ACHN (cell line): Measurements from ENCODE around the gene RWDD1.
A peak's percentile ranks its signal among the peaks of the same experiment; 100 is the strongest.

Experiments
- DNase-seq: peaks from one replicate; pipeline ENCODE4 v3.0.0-alpha.2; 2015
- in situ Hi-C: cut with HindIII; loops from 2 replicates; pipeline ENCODE4 v1.10.0; 2017; ENCODE audit warnings: low sequenced_read_pairs, low pct_ligation_motif_present, low pct_unique_long_range_greater_than_20kb

RWDD1 gene, protein sequence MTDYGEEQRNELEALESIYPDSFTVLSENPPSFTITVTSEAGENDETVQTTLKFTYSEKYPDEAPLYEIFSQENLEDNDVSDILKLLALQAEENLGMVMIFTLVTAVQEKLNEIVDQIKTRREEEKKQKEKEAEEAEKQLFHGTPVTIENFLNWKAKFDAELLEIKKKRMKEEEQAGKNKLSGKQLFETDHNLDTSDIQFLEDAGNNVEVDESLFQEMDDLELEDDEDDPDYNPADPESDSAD

DNA sequence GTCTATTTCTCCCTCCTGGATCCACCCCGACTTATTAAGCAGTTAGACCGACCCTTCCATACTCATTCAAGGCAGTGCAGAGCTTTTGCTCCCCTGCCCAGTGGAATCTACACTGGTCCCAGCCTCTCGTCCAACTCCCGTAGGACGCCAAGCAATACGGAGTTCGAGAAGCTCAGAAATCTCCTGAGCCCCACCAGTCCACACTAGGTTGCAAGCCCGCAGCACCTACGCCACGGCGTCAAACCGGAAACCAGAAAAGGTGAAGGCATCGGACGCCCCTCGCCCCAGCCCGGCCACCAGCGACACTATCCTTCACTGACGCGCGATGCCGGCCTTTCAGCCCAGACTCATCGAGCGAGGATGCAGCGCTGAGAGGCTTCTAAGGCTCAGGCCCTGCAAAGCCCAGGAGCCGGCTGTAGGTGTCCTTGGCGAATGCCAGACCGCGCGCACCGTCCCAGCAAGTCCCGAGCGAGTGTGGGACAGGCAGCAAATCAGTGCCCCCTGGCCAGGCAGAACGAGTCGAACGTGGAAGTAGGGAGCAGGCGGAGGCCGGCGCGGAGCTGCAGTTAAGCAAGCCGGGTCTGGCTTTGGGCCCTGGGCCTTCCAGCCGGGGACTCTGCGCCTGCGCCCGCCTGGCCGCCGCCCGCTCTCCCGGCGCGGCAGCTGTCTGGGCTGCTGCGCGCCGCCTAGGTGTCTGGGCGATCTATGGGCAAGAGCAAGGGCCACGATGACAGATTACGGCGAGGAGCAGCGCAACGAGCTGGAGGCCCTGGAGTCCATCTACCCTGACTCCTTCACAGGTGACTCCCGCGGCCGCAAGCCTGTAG is at the start of gene RWDD1:
TSS of gene RWDD1 (plus strand) at position 649 of the 827 bp plus-strand sequence. CDS start at position 728, 79 bp downstream.
- DNase-seq, result peak; percentile 97
- in situ Hi-C loops, result no loop called here

DNA sequence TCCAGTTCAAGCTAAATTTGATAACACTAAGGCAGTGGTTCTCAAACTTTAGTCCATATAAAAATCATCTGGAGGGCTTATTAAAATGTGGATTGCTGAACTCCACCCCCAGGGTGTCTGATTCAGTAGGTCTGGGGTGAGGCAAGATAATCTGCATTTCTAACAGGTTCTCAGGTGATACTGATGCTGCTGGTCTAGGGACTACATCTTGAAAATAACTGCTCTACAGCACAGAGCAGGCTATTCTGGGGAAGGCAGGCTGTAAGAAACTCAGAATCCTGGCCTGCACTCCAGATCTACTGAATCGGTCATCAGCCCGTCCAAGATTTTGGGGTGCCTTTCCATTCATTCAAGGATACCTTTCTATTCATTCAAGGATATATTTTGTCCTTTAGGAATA is 48.4 kb upstream of the RWDD1 start:
- in situ Hi-C loops, result no loop called here
- DNase-seq, result no peak

DNA sequence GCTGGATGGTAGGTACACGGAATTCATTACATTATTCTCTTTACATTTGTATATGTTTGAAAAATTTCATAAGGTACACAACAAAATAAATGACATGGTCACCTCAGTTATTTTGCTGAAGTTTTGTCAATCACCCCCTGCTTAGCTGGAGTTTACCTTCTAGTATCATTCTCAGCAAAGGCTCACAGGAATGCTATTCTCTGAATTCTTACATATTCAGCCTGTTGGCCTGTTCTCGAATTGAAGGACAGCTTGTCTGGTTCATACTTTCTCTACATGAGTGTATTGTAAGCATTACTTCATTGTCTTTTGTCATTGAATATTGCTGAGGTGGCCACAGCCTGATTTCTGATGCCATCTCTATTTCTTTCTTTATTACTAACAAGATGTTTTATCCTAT is 47.1 kb upstream of the RWDD1 start:
- in situ Hi-C loops, result no loop called here
- DNase-seq, result no peak

DNA sequence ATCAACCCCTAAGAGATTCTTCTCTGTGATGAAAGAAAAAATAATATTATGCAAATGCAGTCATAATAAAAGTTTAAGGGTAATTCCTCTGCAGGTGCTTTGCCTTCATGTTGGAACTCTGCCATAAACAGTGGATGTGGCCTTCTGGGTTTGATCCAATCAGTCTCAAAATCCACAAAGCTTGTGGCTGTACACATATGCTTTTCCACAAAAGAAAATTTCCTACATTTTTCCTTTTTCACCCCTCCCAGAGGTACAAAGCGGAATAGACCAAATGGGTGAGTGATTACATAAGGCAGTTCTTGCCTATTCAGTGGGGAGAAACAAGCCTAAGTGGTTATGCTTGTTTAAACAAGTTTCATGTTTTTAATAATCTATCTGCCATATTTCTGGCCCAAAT is 43.2 kb upstream of the RWDD1 start:
- in situ Hi-C loops, result loop anchor here (25.0 kb wide), 1 partner anchor 241 kb away; the partner anchor contains the start of gene TSPYL1
- no peak for DNase-seq

DNA sequence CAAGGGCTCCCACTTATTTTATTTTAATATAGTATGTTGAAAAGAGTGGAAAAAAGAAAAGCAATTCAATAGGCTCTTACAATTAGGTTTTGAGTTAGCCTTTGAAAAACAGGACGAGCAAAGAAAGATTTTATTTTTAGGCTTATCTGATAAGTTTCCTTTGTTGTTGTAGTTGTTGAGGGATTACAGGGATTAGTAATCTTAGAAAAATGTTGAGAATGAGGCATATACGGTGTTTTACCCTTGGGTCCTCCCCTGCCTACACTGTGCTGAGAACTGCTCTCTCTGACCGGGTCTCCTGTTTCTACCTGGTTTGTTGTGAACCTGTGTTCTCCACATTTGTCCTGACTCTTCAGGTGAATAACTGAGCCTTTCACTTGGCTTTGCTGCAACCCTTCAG is 42.5 kb upstream of the RWDD1 start:
- in situ Hi-C loops, result loop anchor here (25.0 kb wide), 1 partner anchor 241 kb away; the partner anchor contains the start of gene TSPYL1

DNA sequence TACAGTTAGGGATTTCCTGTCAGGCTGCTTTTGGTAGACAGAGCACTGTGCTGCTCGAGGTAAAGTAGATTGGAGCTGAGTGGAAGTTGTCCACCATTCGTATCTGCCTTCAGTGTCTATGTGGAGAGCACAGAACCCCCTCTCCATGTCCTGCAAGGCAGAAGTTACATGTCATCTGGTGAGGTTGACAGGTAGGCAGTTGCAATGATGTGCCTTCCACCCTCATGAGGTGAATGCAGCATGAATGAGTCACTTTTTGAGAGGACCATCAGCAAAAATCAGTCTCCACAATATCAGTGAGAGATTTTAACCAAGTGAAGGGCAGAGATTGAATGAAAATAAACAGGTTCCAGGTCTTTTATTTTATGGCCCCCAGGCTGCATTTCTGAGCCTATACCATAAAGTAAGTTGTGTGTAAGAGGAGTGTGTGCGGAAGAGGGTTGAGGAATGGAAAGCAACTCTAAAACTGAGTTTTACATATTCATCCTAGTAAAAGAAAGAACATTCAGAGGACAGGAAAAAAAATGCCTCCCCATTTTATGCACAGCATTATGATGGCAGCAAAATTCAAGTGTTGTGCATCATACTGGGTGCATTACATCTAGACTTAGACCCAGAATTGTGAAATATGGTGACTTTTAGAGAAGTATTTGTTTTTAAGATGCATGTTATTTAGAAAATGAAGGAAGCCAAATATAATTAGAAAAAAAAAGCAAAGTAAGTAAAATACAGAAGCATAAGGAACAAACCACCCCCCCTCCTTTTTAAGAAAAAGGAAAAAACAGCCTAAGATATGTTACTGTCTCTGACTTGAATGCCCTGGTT is 41.6 kb upstream of the RWDD1 start:
- in situ Hi-C loops, result loop anchor here (25.0 kb wide), 1 partner anchor 242 kb away; the partner anchor contains the start of gene TSPYL1
- DNase-seq, result no peak

More for the DNA sequence above, 42.5 kb upstream of the RWDD1 start:
- no peak for DNase-seq

DNA sequence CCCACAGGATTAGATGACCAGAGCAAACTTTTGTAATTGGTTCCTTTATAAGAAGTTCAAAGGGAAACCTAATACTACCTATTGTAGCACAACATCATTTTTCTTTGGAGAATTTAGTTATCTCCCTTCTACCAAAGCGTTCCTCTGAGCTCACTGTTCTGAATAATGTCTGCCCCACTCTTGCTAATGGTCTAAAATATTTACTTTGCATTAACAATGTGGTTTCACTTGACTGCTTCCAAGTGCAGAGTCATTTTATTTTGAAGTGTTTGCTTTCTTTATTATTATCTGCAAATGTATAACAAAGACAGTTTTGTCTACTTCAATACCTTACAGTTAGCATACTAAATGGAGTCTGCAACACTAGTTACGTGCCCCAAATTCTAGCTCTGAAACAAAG is 40.9 kb upstream of the RWDD1 start:
- DNase-seq, result no peak
- in situ Hi-C loops, result loop anchor here (25.0 kb wide), 1 partner anchor 243 kb away; the partner anchor contains the start of gene TSPYL1

DNA sequence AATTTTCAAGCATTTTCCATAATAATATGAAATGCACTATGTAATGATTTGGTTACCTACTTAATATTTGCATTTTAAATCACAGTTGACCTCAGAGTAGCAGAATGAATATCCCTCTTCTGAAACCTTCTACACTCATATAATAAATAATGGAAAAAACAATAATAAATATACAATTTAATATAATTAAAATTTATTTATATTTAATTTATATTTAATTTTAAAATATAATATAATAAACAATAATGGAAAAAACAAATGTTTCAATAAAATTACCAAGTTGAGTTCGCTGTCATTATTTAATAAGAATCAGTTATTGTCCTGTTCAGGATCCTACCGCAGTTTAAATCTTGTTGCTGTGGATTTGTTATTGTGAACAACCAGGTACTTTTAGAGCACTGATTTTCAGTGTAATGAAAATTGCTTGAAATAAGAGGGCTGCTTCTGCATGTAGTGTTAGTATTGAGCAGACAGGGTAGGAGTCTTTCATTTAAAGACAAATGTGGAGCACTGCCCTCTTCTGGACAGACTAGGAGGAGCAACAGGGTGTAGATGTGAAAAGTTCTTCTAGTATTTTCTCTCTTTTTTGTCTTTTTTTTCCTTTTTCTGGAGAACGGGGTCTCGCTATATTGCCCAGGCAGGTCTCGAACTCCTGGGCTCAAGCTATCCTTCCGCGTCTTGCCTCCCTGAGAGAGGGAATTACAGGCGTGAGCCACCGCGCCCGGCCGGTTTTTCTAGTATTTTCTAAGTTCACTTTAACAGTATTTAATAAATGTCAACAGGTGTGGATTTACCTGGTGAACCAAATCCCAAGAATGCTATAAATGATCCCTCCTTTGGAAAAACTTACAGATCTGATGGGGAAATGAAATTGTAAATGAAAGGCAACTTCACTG is 39.4 kb upstream of the RWDD1 start:
- in situ Hi-C loops, result loop anchor here (25.0 kb wide), 1 partner anchor 245 kb away; the partner anchor contains the start of gene TSPYL1
- peak; percentile 62 for DNase-seq

DNA sequence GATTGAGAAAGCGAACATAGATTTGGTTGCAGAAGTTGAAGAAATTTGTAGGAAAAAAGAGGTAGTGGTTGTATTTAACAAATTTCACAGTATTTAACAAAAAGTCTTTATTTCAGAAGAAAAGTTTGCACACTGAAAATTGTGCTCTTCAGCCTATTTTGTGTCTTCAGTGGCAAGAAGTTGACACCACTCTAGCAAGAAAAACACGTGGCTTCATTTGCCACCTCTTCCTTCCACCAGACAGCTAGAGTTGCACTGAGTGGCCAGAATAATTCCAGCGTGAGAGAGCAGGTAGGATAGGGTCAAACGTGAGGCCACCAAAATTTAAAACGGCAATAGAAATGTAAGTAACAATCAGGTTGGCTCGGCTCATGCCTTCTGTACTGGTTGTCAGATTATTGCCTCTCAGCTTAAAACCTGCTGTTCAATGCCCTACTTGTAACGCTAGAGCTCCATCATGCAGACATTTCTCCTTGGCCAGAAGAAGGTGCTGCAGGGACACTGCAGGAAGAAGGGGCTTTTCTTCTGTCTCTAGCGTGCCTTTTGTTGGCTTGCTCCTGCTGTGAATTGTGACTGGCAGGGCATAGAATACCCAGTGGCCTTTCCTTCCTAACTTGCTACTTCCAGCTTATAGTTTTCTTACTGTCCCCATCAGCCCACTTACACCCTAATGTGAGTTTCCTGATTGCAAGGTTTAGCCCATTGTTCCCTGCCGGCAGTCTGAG is 37.9 kb upstream of the RWDD1 start:
- in situ Hi-C loops, result loop anchor here (25.0 kb wide), 1 partner anchor 246 kb away; the partner anchor contains the start of gene TSPYL1
- no peak for DNase-seq

DNA sequence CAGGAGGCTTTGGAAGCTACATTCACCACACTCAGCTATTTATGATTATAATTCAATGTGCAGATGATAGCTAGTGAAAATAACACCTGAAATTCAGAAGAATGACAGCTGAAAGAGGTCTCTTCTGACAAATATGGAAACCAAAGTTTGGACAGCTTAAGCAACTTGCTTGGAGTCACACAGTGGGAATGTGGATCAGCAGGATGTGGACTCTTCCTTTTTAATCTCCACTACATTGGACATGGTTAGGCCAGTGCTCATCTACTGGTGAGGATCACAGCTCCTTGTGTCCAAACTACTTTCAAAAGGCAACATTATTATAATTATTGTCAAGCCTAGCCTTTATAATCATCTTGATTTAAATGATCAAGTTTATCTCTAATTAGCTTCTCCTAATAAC is 36.2 kb upstream of the RWDD1 start:
- in situ Hi-C loops, result loop anchor here (25.0 kb wide), 1 partner anchor 248 kb away; the partner anchor contains the start of gene TSPYL1
- DNase-seq, result no peak

DNA sequence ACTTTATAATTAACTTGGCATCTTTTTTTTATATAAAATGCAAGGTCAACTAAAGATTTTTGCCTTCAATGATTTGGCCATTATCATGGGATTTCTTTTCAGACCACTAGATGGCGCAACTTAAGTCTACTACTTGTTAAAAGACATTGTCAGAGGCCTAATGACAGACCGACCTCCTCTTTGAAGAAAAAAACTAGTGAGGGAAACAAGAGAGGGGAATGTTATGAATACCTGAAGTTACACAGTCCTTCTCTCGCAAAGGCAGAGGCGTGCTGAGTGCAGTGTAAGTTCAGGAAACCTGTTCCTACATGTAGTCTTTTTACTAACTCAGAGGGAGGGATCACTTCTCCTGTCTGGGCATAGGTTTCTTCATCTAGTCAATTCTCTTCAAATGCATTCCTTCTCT is 35.1 kb upstream of the RWDD1 start:
- DNase-seq, result peak; percentile 66
- in situ Hi-C loops, result loop anchor here (25.0 kb wide), 1 partner anchor 249 kb away; the partner anchor contains the start of gene TSPYL1

DNA sequence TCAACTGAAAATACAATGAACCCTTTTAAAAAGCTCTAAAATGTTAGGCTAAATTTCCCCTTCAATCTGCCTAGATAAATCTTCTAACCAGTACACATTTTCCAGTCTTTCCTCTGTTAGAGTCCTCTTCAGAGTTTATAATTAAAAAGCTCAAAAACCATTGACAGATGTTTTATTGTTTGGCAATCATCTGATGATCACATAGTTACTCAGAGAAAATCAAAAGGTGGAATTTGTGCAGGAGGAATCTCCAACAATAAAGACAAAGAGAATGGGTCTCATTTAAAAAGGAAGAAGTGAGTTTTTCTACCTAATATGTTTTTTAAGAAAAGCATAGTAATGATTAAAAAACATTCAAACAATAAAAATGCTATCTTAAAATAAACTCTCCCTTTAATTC is 28.9 kb upstream of the RWDD1 start:
- DNase-seq, result no peak
- in situ Hi-C loops, result loop anchor here (25.0 kb wide), 1 partner anchor 255 kb away; the partner anchor contains the start of gene TSPYL1

DNA sequence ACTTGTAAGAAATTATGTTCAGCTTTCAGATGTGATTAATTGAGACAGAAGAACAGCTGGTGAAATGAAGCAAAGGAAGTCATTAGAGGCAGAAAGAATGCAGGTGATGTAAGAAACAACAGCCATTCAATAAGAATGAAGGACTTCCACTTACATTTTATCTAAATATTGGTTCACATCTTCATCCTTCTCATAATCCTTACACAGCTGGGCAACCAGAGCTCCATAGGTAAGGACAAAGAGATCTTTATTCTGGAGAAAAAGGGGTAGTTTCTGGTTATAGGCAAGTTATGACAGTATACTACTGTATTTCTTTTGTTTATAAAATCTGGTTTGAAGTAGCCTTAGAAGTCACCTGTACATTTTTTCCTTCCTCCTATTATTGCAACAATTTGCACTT is 28.2 kb upstream of the RWDD1 start:
- in situ Hi-C loops, result loop anchor here (25.0 kb wide), 1 partner anchor 256 kb away; the partner anchor contains the start of gene TSPYL1

DNA sequence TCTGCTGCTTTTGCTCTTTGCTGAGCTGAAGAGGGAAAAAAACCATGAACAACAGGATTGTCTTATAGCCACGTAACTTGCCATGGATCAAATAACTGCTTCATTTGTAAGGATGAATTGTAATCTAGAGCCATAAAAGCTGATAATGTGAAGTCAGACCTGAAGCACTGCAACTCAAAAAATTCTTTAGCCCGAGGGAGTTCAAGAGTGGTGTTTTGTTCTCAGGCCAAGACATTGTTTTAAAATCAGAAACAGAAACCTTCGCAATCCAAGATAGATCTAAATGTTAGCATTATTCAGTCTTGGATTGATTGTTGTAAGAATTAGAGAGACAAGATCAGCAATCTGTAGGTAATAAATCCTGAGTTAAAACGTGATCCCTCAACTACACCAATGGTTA is 25.7 kb upstream of the RWDD1 start, which contains the start of gene TRAPPC3L:
TSS of gene TRAPPC3L (minus strand) at position 34 of the 400 bp plus-strand sequence. CDS start 170 bp downstream, outside the sequence.
- in situ Hi-C loops, result loop anchor here (25.0 kb wide), 1 partner anchor 258 kb away; the partner anchor contains the start of gene TSPYL1
- DNase-seq, result no peak

More for the DNA sequence above, 28.2 kb upstream of the RWDD1 start:
- DNase-seq, result no peak

DNA sequence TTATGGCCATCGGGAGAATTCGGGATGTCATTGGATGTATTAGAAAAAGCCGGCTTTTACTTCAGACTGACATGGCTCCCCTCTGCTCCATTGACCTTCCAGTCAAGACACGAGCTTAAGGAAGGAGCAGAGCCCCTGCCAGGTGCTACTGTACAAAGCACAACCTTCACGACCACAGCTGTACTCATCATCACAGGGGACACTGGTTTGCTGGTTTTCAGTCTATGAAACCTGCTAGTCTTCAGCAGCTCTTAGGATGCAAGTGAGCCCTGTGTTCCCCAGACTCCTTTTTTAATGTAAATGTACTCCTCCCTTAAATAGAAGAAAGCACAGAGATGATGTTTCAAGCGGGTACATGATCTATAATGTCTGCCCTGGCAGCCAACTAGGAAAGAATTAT is 23.9 kb upstream of the RWDD1 start:
- no peak for DNase-seq
- in situ Hi-C loops, result loop anchor here (25.0 kb wide), 1 partner anchor 260 kb away; the partner anchor contains the start of gene TSPYL1

DNA sequence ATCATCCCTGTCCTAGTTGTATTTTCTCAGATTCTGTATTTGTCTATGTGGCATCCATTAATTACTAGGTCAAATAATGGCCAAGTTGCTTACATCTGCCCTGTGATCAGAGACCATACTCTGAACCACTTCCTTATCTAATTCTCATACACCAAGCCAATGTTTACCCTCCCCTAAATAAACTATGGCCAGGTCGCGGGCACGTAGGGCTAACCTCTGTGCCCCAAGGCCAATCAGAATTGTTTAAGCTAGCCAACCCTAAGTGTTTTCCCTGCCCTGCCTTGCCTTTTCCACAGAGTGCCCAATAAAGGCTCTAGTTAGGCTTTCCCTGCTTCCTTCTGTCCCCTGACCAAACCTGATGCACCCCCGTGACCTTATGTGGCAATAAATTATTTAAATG is 20.5 kb upstream of the RWDD1 start:
- DNase-seq, result no peak
- in situ Hi-C loops, result no loop called here

DNA sequence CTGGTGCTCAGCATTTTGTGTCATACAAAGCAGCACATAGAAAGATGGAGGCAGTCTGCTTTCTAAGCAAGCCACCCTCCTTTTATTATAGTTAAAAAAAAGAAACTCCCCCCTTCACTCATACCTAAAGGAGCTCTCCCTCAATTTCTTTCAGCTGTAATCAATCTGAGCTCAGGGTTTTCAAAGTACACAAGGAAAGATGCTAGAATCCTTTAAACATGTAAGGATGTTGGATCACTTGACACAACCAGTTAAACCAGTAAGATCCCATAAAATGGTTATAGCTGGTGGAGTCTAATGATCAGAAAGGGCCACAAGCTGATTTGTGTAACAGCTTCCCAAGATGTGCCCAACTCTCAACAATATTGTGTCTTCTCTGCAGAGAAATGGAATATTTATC is 17.9 kb upstream of the RWDD1 start, which contains the start of gene CALHM4:
TSS of gene CALHM4 (plus strand) at position 301 of the 400 bp plus-strand sequence. CDS start at position 344, 43 bp downstream.
- in situ Hi-C loops, result no loop called here
- DNase-seq, result no peak
